OCI-LY3 (cell line): ENCODE measurements around the gene TEC.

ENCODE experiments used
- H2AFZ ChIP-seq: fragments of 200-600, 300-600 bp; shearing (Covaris generic); 2 replicates; pipeline ENCODE4 v1.6.0; 2014; ENCODE audit warnings: antibody characterized with exemption, low read depth, low read length
- H3K27ac ChIP-seq: fragments of 200-600, 300-600 bp; sonication (generic); 2 replicates; pipeline ENCODE4 v1.5.1; 2014; ENCODE audit warnings: mild to moderate bottlenecking, low read length, moderate library complexity, mixed read lengths
- H3K27me3 ChIP-seq: fragments of 200-600, 300-600 bp; sonication (generic); 2 replicates; pipeline ENCODE4 v1.6.1; 2014; ENCODE audit warnings: low read depth, low read length, mixed read lengths
- H3K36me3 ChIP-seq: fragments of 200-600, 300-600 bp; sonication (generic); replicated peaks from 2 replicates; pipeline ENCODE3; 2014; ENCODE audit warnings: low read depth, low read length, mixed read lengths
- H3K4me1 ChIP-seq: fragments of 300-600, 200-600 bp; sonication (generic); 2 replicates; pipeline ENCODE4 v1.6.1; 2014; ENCODE audit warnings: low read length, mixed read lengths
- H3K4me2 ChIP-seq: fragments of 200-600, 300-600 bp; sonication (generic); 2 replicates; pipeline ENCODE4 v1.6.1; 2014; ENCODE audit warnings: low read length, mixed read lengths
- H3K4me3 ChIP-seq: fragments of 300-600, 200-600 bp; sonication (generic); 2 replicates; pipeline ENCODE4 v1.5.1; 2014; ENCODE audit warnings: antibody characterized with exemption, mild to moderate bottlenecking, low read length, moderate library complexity
- H3K79me2 ChIP-seq: fragments of 300-600, 200-600 bp; shearing (Covaris generic); 2 replicates; pipeline ENCODE4 v1.6.1; 2014; ENCODE audit warnings: mild to moderate bottlenecking, low read length, mixed read lengths
- H3K9ac ChIP-seq: fragments of 300-600, 200-600 bp; shearing (Covaris generic); 2 replicates; pipeline ENCODE4 v1.6.0; 2014; ENCODE audit warnings: mild to moderate bottlenecking, low read length, moderate library complexity
- H3K9me3 ChIP-seq: fragments of 200-600, 300-600 bp; shearing (Covaris generic); 2 replicates; pipeline ENCODE4 v1.6.1; 2014; ENCODE audit warnings: low read length, mixed read lengths; ENCODE audit not compliant: insufficient read depth
- H4K20me1 ChIP-seq: fragments of 200-600, 300-600 bp; sonication (generic); 2 replicates; pipeline ENCODE4 v1.6.1; 2016; ENCODE audit warnings: low read length, mixed read lengths; ENCODE audit not compliant: insufficient read depth
- EZH2phosphoT487 ChIP-seq: fragments of 200-600 bp; shearing (Covaris generic); IDR thresholded peaks from 2 replicates; pipeline ENCODE4 v1.6.1; 2018; ENCODE audit warnings: antibody characterized with exemption, mixed run types, low read depth
- TF ChIP-seq, protein P1 (sequence below): fragments of 200-600, 300-600 bp; sonication (generic); IDR thresholded peaks from 2 replicates; pipeline ENCODE4 v1.5.1; 2014; ENCODE audit warnings: antibody characterized with exemption, low read length, low read depth

The TEC gene

DNA sequence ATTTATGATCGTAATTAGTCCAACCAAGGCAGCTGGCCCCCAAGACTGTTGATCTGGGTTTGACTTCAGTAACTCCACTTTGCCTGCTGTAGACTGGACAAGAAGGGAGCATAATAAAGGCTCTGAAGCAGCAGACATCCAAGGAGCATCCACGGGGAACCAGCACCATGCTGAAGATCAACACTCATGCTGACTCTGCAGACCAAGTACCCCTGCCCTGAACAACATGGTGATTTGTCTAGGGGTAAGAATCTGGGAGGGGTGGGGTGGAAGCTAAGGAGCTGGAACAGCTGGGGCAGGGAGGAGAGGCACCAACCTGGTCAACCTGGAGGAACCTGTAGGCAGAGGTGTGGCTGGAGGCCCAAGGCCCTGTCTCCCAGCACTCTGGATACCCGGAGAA lies 2.1 kb downstream of the TEC start:
- no peak overlapping the region for H3K9ac ChIP-seq
- H4K20me1 ChIP-seq: 0 out of 2 replicates have a peak, but pooled peaks cover 3% of the 10 kb centered on the region
- H3K79me2 ChIP-seq: peaks cover 45% of the 10 kb centered on the region
- H3K4me2 ChIP-seq: no peak overlapping the region
- TF ChIP-seq, protein P1, sequence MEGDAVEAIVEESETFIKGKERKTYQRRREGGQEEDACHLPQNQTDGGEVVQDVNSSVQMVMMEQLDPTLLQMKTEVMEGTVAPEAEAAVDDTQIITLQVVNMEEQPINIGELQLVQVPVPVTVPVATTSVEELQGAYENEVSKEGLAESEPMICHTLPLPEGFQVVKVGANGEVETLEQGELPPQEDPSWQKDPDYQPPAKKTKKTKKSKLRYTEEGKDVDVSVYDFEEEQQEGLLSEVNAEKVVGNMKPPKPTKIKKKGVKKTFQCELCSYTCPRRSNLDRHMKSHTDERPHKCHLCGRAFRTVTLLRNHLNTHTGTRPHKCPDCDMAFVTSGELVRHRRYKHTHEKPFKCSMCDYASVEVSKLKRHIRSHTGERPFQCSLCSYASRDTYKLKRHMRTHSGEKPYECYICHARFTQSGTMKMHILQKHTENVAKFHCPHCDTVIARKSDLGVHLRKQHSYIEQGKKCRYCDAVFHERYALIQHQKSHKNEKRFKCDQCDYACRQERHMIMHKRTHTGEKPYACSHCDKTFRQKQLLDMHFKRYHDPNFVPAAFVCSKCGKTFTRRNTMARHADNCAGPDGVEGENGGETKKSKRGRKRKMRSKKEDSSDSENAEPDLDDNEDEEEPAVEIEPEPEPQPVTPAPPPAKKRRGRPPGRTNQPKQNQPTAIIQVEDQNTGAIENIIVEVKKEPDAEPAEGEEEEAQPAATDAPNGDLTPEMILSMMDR: no peak
- no peak for TF ChIP-seq EZH2phosphoT487
- H3K27ac ChIP-seq: no peak overlapping the region
- H3K9me3 ChIP-seq: no peaks in the 10 kb centered on the region
- no peaks in the 10 kb centered on the region for H3K27me3 ChIP-seq
- no peak overlapping the region for H3K4me3 ChIP-seq
- no peak overlapping the region for H2AFZ ChIP-seq
- peaks cover 25% of the 10 kb centered on the region for H3K36me3 ChIP-seq
- peaks cover 23% of the 10 kb centered on the region for H3K4me1 ChIP-seq

DNA sequence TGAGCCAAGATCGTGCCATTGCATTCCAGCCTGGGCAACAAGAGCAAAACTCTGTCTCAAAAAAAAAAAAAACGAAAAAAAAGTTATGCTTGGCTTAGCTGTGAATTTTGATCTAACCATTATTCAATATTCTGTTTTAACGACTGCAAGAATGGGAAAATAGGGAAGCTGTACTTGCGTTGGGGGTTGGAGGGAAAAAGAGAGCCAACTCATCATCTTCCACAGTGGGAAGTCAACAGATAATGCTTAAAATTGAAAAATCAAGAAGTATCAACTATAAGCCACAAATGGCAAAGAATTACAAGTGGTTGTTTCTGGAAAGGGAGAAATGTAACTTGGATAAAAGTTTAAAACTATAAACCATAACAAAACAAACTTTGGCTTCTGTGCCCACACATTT lies 2.9 kb downstream of the TEC start:
- Histone ChIP-seq H3K9ac (no peak overlapping the region), H3K36me3 (peaks cover 27% of the 10 kb centered on the region), H3K79me2 (peaks cover 50% of the 10 kb centered on the region), H4K20me1 (0 out of 2 replicates have a peak, but pooled peaks cover 3% of the 10 kb centered on the region), H3K4me3 (no peak overlapping the region), H3K4me2 (no peak overlapping the region), H3K27me3 (no peaks in the 10 kb centered on the region), H3K4me1 (peaks cover 22% of the 10 kb centered on the region), H2AFZ (no peak overlapping the region), H3K27ac (no peak overlapping the region), H3K9me3 (no peaks in the 10 kb centered on the region)
- no peak for TF ChIP-seq EZH2phosphoT487
- TF ChIP-seq, protein P1: no peak

DNA sequence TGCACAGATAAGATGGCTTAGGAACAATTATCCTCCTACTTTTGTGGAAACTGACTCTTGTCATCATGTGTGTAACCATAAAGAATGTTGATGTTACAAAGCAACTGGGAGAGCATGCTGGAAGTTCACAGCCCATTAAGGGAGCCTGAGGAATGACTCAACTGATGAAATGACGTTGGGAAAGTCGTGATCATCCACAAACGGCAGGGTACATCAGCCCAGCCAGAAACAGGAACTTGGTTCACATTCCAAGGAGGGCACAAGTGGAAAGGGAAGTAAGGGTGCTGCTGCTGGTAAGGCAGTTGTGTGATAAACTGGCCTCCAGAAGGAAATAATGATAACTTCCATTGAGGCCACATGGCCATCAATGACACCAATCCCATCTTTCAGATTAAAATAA lies 6.7 kb downstream of the TEC start:
- Histone ChIP-seq H3K79me2 (peaks cover 67% of the 10 kb centered on the region), H3K4me2 (no peak overlapping the region), H3K9ac (no peak overlapping the region), H2AFZ (no peak overlapping the region), H3K4me3 (no peak overlapping the region), H3K9me3 (no peaks in the 10 kb centered on the region), H3K36me3 (peaks cover 35% of the 10 kb centered on the region), H4K20me1 (0 out of 2 replicates have a peak, but pooled peaks cover under 1% of the 10 kb centered on the region), H3K27me3 (no peaks in the 10 kb centered on the region), H3K27ac (no peak overlapping the region), H3K4me1 (peaks cover 26% of the 10 kb centered on the region)
- TF ChIP-seq EZH2phosphoT487: no peak
- TF ChIP-seq, protein P1: no peak

DNA sequence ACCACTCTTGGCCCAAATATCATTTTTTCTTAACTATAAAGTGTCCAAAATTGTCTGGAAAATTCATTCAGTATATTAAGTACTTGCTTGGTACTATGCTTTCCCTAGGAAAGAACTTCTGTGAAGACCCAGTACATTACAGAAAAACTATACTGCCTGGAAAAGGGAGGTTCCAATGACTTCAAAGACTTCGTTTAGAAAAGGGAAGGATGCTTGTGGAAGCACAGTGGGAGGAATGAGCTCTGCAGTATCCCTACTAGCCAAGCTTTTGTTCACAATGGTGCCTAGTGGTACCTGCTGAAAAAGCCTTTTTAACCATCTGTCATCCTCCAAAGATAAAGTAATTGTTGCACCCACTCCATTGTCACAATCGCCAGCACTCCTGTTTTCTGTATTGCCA lies 7.2 kb downstream of the TEC start:
- peaks cover 26% of the 10 kb centered on the region for H3K4me1 ChIP-seq
- H2AFZ ChIP-seq: no peak overlapping the region
- H3K4me2 ChIP-seq: no peak overlapping the region
- no peak overlapping the region for H3K4me3 ChIP-seq
- H3K9me3 ChIP-seq: no peaks in the 10 kb centered on the region
- H3K27me3 ChIP-seq: no peaks in the 10 kb centered on the region
- no peak overlapping the region for H3K27ac ChIP-seq
- no peaks in the 10 kb centered on the region for H4K20me1 ChIP-seq
- no peak overlapping the region for H3K9ac ChIP-seq
- peaks cover 63% of the 10 kb centered on the region for H3K79me2 ChIP-seq
- TF ChIP-seq EZH2phosphoT487: no peak
- TF ChIP-seq, protein P1: no peak
- H3K36me3 ChIP-seq: peaks cover 31% of the 10 kb centered on the region
